Memory B cell (primary cell): ENCODE data around the gene KLF3.

Source experiments
- ATAC-seq: fragments of 150-1000 bp; cut with Tn5 transposase; 2 replicates; pipeline ENCODE4 v1.10.0; 2021; ENCODE audit warnings: low read depth, mild to moderate bottlenecking, moderate library complexity
- DNase-seq, 2 donors: peaks; one replicate each; pipeline ENCODE4 v3.0.0; 2022; ENCODE audit warnings: low spot score in 2 of 2
- H3K27ac Mint-ChIP-seq: one replicate; pipeline ENCODE4 v1.8.0; 2022; ENCODE audit warnings: mild to moderate bottlenecking, moderate library complexity, mixed read lengths
- H3K27me3 Mint-ChIP-seq: one replicate; pipeline ENCODE4 v1.8.0; 2022; ENCODE audit warnings: mixed read lengths
- H3K36me3 Mint-ChIP-seq: one replicate; pipeline ENCODE4 v1.8.0; 2022; ENCODE audit warnings: mild to moderate bottlenecking, mixed read lengths
- H3K4me1 Mint-ChIP-seq: one replicate; pipeline ENCODE4 v1.8.0; 2022; ENCODE audit warnings: mixed read lengths
- H3K4me3 Mint-ChIP-seq: one replicate; pipeline ENCODE4 v1.8.0; 2022; ENCODE audit warnings: mild to moderate bottlenecking, moderate library complexity, mixed read lengths
- H3K9me3 Mint-ChIP-seq: one replicate; pipeline ENCODE4 v1.8.0; 2022; ENCODE audit warnings: mixed read lengths

KLF3 gene

DNA sequence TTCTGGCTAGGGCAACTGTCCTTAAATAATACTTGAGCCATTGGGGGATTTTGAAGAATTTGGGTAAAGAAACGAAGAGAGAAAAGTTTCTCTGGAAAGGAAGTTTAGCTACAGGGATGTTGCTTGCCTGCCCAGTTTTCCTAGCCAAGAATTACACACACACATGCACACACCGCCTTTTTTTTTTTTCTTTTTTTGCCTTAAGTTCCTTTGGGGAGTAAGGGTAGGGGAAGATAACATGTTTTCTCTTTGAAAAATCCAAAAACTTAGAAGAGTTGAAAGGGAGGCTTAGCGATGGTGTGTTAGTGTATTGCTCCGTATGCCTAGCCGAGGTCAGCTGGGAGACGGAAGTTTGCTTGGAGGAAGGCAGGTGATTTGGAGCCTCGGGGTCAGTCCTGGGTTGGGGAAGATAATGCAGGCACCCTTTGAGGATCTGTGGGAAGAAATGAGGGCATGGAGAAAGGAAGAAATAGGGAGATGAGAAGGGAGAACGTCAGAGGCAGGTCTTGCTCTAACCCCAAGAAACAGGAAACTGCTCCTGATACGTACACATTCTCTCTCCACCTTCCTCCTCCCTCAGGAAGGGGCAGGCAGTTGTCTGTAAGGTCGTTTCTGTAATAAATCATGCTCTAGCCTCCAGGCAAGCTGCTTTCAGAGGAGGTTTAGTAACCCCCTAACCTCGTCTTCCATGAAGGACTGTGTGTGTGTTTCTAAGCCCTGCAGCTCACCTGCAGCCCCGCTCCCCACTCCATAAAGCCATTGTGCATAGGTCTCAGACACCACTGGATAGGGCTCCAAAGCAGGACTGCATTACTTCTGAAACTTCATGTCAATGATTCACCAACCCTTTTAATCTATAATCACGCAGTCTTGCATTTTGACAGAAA lies 10.5 kb downstream of the KLF3 start:
- no peak for ATAC-seq
- DNase-seq: no peak
- no peaks in the 10 kb centered on the region for H3K27me3 Mint-ChIP-seq
- peaks cover 56% of the 10 kb centered on the region for H3K4me1 Mint-ChIP-seq
- H3K36me3 Mint-ChIP-seq: peaks cover 14% of the 10 kb centered on the region
- peaks cover 2% of the 10 kb centered on the region for H3K9me3 Mint-ChIP-seq
- peak overlapping the region; percentile 67 for H3K27ac Mint-ChIP-seq
- H3K4me3 Mint-ChIP-seq: no peak overlapping the region

DNA sequence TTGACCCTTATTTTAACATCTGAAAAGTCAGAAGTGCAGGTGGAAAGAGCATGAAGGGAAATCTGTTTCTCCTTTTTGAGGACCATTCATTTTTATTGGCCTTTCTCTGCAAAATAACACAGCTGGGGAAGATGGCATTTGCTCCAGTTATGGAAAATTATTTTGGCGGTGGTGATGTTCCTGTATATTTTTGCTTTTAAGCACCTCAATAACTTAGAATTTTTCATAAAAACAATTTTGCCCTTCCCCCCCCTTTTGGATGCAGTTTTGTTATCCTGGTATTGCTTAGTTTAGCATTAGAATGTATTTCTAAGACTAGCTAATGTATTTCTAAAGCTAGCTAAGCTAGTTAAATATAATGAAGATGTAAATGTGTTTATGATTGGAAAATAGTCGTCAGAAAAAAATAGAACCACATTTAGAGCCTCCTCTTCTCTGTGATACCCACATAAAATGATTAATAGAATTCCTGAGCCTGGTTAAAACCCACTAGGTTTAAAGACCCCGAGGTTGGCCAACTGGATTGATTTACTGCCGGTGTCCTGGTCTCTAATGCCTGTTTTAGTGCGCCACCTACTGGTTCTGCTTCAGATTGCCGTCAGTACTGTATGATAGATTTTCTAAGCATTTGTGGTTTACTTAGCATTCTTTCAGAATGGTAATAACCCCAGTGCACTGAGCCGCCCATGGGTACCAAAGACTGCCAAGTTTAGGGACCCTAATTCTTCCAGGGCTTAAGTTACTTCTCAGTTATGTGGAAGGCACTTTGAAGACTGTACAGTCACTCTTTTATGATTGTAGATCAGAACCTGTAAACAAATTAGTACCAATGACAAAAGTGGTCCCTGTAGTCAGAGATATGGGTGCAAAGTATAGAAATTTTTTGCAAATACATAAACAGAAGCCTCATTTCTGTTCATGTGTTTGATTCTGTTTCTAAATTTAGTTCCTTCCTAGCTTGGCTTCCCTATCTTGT lies 11.4 kb downstream of the KLF3 start:
- H3K27ac Mint-ChIP-seq: peak overlapping the region; percentile 67
- no peaks in the 10 kb centered on the region for H3K27me3 Mint-ChIP-seq
- H3K4me3 Mint-ChIP-seq: peak overlapping the region; percentile 12
- H3K4me1 Mint-ChIP-seq: peaks cover 51% of the 10 kb centered on the region
- H3K9me3 Mint-ChIP-seq: peaks cover 2% of the 10 kb centered on the region
- DNase-seq: peak; percentile 79 to 84
- H3K36me3 Mint-ChIP-seq: peaks cover 18% of the 10 kb centered on the region
- peak; percentile 65 for ATAC-seq

DNA sequence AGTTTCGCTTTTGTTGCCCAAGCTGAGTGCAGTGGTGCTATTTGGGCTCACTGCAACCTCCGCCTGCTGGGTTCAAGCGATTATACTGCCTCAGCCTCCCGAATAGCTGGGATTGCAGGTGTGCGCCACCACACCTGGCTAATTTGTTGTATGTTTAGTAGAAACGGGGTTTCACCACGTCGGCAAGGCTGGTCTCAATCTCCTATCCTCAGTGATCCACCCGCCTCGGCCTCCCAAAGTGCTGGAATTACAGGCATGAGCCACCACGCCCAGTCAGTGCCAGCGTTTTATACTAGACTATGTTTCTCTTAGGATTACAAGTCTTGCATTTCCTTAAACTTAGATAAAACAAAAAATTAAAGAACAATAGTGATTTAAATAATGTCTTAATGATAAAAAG lies 13.0 kb downstream of the KLF3 start:
- no peaks in the 10 kb centered on the region for H3K27me3 Mint-ChIP-seq
- peaks cover 24% of the 10 kb centered on the region for H3K36me3 Mint-ChIP-seq
- no peak for ATAC-seq
- peaks cover 38% of the 10 kb centered on the region for H3K4me1 Mint-ChIP-seq
- no peak for DNase-seq
- peaks cover 2% of the 10 kb centered on the region for H3K9me3 Mint-ChIP-seq
- no peak overlapping the region for H3K4me3 Mint-ChIP-seq
- H3K27ac Mint-ChIP-seq: no peak overlapping the region

DNA sequence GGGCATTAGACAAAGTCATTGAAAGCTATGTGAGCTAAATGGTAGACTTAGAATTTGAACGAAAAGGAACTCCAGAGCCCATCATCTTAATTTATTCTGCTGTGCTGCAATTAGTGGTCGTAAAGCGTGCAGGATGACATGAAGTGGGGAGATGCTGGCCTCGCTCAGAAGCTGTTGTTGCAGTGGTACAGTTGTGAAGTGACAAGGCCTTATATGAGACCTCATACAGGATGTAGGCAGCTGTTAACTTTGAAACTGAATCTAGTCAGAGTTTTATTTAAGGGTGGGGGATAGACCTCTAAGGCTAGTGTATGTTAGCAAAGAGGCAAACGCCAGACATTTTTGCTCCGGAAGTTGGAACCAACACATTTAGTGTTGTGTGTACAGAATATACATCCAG lies 13.4 kb downstream of the KLF3 start:
- Mint-ChIP-seq H3K4me3 (no peak overlapping the region), H3K36me3 (peaks cover 24% of the 10 kb centered on the region), H3K9me3 (peaks cover 2% of the 10 kb centered on the region), H3K27me3 (no peaks in the 10 kb centered on the region), H3K4me1 (peaks cover 34% of the 10 kb centered on the region), H3K27ac (no peak overlapping the region)
- ATAC-seq (no peak), DNase-seq (no peak)

DNA sequence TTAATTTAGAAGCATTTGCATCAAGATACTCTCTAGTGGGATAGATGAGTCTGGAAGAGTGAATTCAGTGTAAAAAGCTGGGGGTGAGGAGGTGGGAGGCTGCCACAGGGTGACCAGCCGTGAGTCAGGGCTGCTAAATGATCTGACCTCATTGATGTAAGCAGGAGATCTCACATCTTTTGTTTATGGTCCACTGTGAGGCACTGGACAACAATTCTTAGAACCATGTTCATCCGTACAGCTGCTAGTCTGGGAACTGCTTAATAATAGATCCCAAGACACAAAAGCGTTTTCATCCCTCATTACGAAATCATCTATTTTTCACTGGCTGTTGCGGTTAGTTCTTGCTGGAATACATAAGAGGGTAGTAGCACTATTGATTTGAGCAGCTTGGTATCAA lies 14.1 kb downstream of the KLF3 start:
- no peak for ATAC-seq
- DNase-seq: no peak
- Mint-ChIP-seq H3K4me1 (peaks cover 28% of the 10 kb centered on the region), H3K27me3 (no peaks in the 10 kb centered on the region), H3K36me3 (peaks cover 24% of the 10 kb centered on the region), H3K9me3 (peaks cover 2% of the 10 kb centered on the region), H3K4me3 (no peak overlapping the region), H3K27ac (no peak overlapping the region)

DNA sequence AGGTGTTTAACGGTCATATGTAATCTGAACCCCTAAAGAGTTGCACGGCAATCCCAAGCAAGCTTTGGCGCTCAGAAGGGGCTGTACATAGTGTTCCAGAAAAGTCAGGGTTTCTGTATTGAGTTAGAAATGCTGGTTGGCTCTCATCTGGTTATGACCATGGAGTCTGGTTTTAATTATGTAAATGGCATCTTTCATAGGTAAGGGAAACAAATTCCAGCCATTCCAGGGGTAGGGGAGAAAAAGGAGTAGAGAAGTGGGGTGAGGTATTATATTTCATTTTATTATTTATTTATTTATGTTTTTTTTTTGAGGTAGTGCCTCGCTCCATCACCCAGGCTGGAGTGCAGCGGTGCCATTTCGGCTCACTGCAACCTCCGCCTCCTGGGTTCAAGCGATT lies 15.9 kb downstream of the KLF3 start:
- ATAC-seq: no peak
- Mint-ChIP-seq H3K27me3 (no peaks in the 10 kb centered on the region), H3K27ac (no peak overlapping the region), H3K4me1 (peaks cover 18% of the 10 kb centered on the region), H3K4me3 (no peak overlapping the region), H3K36me3 (peaks cover 30% of the 10 kb centered on the region), H3K9me3 (peaks cover 2% of the 10 kb centered on the region)
- DNase-seq: no peak

DNA sequence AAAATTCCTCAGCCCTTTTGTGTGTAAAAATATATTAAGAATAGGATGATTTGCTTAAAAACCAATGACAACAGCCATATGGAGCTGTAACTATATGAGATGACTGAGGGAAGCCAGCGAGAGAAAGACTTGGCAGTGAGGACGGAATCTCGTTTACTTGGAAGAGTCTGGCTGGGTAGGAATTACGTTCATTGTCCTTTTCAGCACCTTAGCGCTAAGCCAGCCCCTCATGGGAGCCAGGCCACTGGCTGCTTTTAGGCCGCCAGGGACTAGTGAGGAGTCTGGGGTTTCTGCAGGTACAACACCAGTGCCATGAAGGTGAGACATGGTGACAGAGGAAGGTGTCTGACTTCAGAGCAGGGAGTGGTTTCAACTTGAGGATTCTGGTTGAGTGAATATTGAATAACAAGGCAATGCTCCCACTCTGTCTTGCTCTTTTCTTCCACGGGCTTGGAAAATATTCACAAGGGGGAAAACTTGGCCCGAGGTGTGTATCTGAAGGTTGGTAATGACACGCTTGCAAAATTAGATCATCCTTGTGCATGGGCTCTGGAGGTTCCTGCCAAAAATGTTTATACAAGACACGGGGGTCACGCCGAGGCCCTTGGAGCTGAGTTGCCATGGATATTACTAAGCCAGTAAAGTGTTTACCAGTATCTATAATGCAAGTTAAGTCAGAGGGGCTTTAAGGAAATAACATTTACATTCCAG lies 17.4 kb downstream of the KLF3 start:
- no peak overlapping the region for H3K27ac Mint-ChIP-seq
- H3K27me3 Mint-ChIP-seq: no peaks in the 10 kb centered on the region
- H3K4me3 Mint-ChIP-seq: no peak overlapping the region
- peaks cover 33% of the 10 kb centered on the region for H3K36me3 Mint-ChIP-seq
- H3K4me1 Mint-ChIP-seq: peaks cover 10% of the 10 kb centered on the region
- no peak for DNase-seq
- ATAC-seq: no peak
- H3K9me3 Mint-ChIP-seq: peaks cover 2% of the 10 kb centered on the region

DNA sequence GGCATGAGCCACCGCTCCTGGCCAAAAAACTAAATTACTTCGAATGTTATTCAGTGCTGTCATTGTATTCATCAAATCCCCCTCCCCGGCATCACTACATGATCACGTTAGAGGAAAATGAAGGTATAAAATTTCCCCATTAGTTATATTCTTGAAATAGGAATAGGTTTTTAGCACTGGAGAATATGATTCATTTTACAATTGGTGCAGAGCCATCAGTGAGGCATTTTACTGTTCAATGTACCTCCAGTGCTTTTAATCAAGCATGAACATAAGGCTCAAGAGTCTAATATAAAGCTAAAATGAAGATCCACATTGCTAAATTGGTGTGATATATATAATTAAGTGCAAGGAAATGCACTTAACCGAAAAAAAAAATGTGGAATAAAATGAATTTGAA lies 18.3 kb downstream of the KLF3 start:
- Mint-ChIP-seq H3K9me3 (peaks cover 2% of the 10 kb centered on the region), H3K27me3 (no peaks in the 10 kb centered on the region), H3K4me3 (no peak overlapping the region), H3K36me3 (peaks cover 34% of the 10 kb centered on the region), H3K4me1 (peaks cover 11% of the 10 kb centered on the region), H3K27ac (no peak overlapping the region)
- ATAC-seq (no peak), DNase-seq (no peak)

DNA sequence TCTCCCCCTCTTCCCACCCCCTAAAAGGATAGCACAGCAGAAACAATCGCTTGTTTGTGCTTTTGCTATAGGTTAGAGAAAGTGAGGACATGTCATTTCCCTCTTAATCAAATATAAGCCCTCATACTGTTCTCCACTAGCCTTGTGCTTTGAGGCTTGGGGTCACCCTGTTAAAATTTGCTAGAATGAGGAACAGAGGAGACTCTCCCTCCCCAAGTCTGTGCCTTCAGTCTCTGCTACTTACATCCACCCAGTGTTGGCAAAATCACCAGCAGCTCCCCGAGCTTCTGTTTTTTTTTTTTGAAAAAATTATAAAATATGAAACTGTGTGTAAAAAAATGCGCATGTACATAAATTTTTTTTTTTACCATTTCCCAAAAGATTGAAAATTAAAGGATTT lies 19.3 kb downstream of the KLF3 start:
- ATAC-seq (no peak), DNase-seq (no peak)
- Mint-ChIP-seq H3K36me3 (peaks cover 35% of the 10 kb centered on the region), H3K9me3 (peaks cover 2% of the 10 kb centered on the region), H3K4me1 (peaks cover 8% of the 10 kb centered on the region), H3K27ac (no peak overlapping the region), H3K27me3 (no peaks in the 10 kb centered on the region), H3K4me3 (no peak overlapping the region)

DNA sequence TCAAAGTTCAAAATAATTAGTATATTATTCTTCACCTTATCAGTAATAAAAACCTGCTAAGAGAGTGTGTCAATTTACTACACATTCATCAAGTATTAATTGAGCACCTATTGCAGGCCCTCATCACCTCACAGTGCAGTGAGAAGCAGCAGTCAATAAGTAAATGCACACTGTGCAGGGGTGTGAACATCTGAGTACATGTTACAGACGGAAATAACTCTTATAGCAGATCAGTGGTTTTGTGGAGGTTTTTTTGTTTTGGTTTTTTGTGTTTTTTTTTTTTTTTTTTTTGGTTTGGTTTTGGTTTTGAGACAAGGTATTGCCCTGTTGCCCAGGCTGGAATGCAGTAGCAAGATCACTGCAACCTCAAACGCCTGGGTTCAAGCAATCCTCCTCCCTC lies 20.3 kb downstream of the KLF3 start:
- Mint-ChIP-seq H3K27me3 (no peaks in the 10 kb centered on the region), H3K4me3 (no peak overlapping the region), H3K27ac (no peak overlapping the region), H3K36me3 (peaks cover 34% of the 10 kb centered on the region), H3K9me3 (no peaks in the 10 kb centered on the region), H3K4me1 (peaks cover 5% of the 10 kb centered on the region)
- DNase-seq: no peak
- ATAC-seq: no peak

DNA sequence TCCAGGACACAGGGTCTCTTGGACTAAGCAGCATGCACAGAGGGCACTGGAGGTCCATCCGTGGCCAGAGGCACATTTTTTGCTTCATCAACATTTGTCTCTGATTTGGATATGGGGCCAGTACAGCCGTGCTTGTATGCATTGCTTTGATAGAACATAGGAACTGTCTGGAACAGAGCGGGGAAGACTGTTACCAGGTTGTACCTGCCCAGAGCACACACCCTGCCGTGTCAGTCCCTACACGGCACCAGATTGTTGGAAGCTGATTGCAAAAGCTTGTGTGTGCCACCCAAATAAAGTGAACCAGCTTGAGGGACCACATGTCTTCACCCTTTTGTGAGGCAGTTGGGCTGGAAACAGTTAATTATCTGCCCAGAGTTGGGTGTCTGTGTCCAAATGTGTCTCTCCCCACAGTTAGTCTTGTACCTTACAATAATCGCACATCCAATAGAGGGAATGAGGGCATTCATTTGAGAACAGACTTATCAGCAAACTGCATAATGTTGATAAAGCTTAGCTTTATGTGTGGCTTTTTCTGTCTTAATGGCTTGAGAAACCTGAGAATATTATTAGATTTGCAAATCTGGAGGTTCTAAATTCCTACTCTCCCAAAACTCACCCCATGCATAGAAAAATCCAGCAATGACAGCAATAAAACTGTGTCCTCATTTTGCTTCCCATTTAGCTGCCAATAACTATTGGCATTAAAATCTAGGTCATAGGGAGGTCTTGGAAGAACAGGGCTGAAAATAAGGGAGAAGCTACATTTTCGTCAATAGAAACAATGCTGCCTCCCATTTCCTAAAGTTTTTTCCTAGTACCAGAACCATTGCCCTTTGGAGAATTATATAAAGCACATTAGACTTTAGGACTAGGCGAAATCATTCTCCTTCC lies 21.2 kb downstream of the KLF3 start:
- Mint-ChIP-seq H3K4me3 (no peak overlapping the region), H3K9me3 (no peaks in the 10 kb centered on the region), H3K36me3 (peaks cover 36% of the 10 kb centered on the region), H3K27ac (no peak overlapping the region), H3K4me1 (peaks cover 5% of the 10 kb centered on the region), H3K27me3 (no peaks in the 10 kb centered on the region)
- ATAC-seq: no peak
- no peak for DNase-seq

DNA sequence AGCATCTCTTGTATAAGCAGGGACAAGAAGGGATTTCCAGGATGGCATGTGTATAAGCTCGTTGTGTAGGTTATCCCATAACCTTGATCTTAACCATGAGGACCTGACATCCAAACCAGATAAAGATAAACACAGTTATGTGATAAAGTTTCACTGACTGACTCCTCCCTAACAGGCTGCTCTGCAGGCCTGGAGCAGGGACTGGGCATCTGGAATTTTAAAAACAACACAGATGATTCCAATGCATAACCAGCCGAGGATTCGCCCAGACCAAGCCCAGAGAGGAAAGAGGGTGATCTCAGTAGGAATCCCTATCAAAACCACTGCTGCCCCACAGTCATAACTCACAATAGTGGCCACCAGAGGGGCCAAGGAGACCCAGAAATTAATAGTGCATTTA lies 22.7 kb downstream of the KLF3 start:
- Mint-ChIP-seq H3K4me3 (no peak overlapping the region), H3K27ac (no peak overlapping the region), H3K9me3 (no peaks in the 10 kb centered on the region), H3K4me1 (peaks cover 5% of the 10 kb centered on the region), H3K36me3 (peaks cover 41% of the 10 kb centered on the region), H3K27me3 (no peaks in the 10 kb centered on the region)
- DNase-seq (no peak), ATAC-seq (no peak)

DNA sequence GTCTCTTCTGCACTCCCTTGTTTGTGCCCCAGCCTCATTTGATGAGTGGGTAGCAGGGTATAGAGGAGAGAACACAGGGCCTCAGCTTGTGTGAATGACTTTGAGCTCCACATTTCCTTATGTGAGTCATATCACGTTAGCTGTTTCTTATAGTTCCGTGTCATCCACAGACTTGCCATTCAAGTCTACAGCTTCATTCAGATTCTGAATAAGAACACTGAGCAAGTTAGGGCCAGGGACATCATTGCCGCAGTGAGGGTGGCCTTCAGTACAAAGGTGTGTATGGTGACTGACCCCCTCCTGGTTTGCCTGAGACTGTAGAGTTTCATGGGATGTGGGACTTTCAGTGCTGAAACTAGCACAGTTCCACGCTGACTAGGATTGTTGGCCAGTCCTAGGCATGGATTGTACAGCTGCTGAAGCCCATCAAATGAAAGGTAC lies 23.6 kb downstream of the KLF3 start:
- DNase-seq: no peak
- no peaks in the 10 kb centered on the region for H3K9me3 Mint-ChIP-seq
- H3K4me1 Mint-ChIP-seq: peaks cover 5% of the 10 kb centered on the region
- no peaks in the 10 kb centered on the region for H3K27me3 Mint-ChIP-seq
- peaks cover 40% of the 10 kb centered on the region for H3K36me3 Mint-ChIP-seq
- H3K27ac Mint-ChIP-seq: no peak overlapping the region
- H3K4me3 Mint-ChIP-seq: no peak overlapping the region
- no peak for ATAC-seq
